HG02938 (cell line): ENCODE measurements around the gene ANKRD31.
"Not testable (repeated sequence)": the region's sequence is repeated elsewhere in the genome, so short reads cannot be mapped to it uniquely, and the experiment has no call there.

Source experiments
- ATAC-seq: cut with Tn5 transposase; IDR thresholded peaks from one replicate; pipeline ENCODE4 v1.9.1; 2021; ENCODE audit warnings: mild to moderate bottlenecking, moderate library complexity; ENCODE audit not compliant: unreplicated experiment

ANKRD31 gene

GRCh38 chr5:75226916-75227315 lies 9.8 kb downstream of the ANKRD31 start:
- ATAC-seq: no peak

- no peak for ATAC-seq
Observed at GRCh38 chr5:75225506-75225905, 11.2 kb downstream of the ANKRD31 start.

- ATAC-seq: not testable (repeated sequence)
Observed at GRCh38 chr5:75220787-75221186, 15.9 kb downstream of the ANKRD31 start.

DNA sequence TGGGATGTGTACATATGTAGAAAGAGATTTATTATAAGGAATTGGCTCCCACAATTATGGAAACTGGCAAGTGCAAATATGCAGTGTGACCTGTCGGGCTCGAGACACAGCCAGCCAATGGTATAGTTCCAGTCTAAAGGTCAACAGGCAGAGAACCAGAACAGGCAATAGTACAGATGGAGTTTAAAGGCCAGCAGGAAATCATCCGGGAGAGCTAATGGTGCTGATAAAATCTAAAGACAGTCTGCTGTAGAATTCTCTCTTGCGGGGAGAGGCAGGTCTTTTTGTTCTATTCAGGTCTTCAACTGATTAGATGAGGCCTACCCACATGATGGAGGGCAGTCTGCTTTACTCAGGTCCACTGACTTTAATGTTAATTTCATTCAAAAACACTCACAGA lies 21.8 kb downstream of the ANKRD31 start:
- ATAC-seq: no peak

DNA sequence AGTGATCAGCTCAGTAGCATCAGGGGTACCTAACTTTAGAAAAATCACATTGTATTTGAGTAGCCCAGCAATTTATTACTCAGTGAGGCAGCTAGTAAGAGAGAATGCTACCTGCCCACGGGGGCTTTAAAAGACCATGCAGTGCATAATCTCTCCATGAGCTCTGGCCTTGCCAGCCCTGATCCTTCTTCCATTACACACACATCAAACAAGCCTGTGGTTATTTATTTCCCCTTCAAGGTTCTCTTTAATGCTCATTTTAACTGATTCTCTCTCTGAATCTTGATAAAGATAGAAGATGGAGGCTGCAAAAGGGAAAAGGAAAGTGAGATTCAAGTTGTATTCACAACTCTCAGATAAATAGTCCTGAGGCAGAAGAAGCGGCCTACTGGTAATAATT lies 22.3 kb downstream of the ANKRD31 start:
- ATAC-seq: no peak

DNA sequence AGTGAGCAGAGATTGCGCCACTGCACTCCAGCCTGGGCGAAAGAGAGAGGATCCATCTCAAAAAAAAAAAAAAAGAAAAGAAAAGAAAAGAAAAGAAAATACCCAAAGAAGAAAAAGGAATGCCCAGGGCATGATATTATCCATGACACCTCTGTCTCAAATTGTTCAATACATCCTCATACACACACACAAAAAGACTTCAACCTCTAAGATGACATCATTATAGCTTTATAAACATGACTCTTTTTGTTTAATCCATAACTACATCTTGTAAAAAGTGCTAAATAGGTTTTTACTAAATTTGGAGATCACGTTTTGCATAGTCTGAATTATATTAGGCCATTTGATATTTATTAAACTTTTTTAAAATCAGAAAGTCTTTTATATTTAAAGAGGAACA lies 33.1 kb downstream of the ANKRD31 start:
- no peak for ATAC-seq

DNA sequence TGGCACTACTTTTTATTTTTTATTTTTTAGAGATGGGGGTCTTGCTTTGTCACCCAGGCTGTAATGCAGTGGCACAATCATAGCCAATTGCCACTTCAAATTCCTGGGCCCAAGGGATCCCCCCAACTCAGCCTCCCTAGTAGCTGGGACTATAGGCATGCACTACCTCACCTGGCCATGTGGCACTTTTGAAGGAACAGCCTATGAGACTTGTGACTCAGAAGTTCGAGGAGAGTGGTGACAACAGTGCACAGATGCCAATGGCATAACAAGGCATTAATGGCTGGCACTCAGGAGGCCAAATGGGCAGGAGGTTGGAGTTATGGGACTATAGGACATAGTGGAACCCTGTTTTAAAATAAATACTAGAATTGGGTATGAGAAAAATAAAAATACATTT lies 33.7 kb downstream of the ANKRD31 start:
- ATAC-seq: no peak

DNA sequence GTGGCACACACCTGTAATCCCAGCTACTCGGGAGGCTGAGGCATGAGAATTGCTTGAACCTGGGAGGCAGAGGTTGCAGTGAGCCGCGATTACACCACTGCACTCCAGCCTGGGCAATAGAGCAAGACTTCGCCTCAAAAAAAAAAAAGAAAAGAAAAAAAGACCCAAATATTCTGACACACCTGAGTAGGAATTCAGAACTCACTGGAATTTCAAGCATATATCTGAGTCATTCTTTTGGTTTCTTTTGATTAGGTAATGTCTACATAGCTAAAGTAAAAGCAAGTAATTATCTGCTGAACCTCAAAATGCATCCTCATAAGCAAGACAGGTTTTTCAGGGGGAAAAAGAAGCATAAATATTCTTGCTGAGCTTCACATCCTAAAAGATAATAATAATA lies 35.9 kb downstream of the ANKRD31 start:
- no peak for ATAC-seq

- no peak for ATAC-seq
Observed at GRCh38 chr5:75199946-75200345, 36.7 kb downstream of the ANKRD31 start.

DNA sequence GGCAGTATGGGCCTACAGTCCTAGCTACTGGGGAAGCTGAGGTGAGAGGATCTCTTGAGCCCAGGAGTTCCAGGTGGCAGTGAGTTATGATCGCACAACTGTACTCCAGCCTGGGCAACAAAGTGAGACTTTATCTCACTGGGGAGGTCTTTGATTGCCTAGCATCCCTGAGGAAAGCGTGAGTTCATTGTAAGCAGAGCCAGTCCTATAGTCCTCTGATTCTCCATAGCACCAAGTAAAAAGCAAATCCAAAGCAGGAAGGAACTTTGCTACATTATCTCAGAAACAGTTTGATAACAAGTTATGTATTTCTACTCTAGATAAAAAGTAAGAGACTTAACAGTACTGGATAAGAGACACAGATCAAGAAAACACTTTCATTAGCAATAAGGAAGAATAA lies 37.6 kb downstream of the ANKRD31 start:
- no peak for ATAC-seq

DNA sequence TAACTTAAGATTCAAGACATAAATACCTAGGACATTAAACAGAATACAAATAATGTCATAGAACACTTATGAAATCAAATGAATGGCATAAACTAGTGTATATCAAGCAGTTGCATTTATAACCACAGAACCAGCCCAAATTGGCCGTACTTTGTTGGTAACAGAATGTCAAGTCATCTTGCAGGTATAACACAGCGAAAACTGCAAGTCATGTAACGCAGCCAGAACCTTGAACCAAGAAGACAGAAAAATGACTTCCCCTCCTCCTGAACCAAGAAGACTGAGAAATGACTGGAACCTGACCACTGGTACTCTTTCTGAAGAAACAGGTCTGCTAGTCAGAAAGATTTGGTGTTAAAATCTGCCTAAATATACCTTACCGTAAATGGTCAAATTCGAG lies 38.9 kb downstream of the ANKRD31 start:
- no peak for ATAC-seq

DNA sequence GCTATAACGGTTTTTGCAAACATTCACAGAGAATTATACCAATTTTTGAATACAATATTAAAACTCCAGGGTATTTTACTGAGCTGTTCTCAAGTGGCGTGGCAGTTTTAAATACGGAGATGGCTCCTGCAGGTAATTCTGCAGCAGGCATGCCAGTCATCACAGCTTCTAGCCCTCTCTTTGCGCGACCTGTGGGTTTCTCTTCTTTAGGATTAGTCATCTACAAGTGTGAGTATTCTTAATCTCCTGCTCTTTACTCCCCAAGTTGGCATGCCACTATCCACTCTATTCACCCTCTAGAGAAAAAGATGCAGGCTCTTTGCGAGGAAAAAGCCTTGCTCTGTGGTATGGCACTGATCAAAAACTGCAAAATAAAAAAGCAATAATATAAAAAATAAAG lies 43.9 kb downstream of the ANKRD31 start:
- ATAC-seq: no peak

GRCh38 chr5:75192264-75192663 lies 44.4 kb downstream of the ANKRD31 start:
- no peak for ATAC-seq

GRCh38 chr5:75190227-75190626 lies 46.5 kb downstream of the ANKRD31 start:
- no peak for ATAC-seq

GRCh38 chr5:75189353-75189752 lies 47.3 kb downstream of the ANKRD31 start:
- ATAC-seq: no peak

DNA sequence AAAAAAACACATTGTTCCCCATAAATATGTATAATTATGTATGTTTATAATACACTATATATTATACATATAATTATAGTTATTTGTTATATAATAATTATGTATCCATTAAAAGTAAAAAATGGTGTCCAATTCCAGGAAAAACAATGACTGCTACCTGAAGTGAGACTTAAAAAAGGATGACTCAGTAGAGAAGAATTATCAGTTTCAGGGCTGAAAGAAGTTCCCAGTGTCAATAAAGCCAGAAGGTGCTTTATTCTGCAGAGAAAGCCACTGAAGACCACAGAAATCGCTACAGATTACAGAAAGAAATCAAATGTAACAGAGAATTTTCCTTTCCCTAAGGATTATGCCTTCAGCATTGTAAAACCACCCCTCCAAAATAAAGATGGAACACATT lies 50.9 kb downstream of the ANKRD31 start:
- no peak for ATAC-seq

GRCh38 chr5:75176009-75176408 lies 60.7 kb downstream of the ANKRD31 start:
- not testable (repeated sequence) for ATAC-seq

DNA sequence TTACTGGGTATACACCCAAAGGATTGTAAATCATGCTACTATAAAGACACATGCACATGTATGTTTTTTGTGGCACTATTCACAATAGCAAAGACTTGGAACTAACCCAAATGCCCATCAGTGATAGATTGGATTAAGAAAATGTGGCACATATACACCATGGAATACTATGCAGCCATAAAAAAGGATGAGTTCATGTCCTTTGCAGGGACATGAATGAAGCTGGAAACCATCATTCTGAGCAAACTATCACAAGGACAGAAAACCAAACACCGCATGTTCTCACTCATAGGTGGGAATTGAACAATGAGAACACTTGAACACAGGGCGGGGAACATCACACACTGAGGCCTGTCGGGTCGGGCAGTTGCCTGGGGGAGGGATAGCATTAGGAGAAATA lies 61.8 kb downstream of the ANKRD31 start:
- not testable (repeated sequence) for ATAC-seq

- no peak for ATAC-seq
Observed at GRCh38 chr5:75169516-75169915, 67.2 kb downstream of the ANKRD31 start.

GRCh38 chr5:75168026-75168735 lies 68.5 kb downstream of the ANKRD31 start:
- no peak for ATAC-seq

DNA sequence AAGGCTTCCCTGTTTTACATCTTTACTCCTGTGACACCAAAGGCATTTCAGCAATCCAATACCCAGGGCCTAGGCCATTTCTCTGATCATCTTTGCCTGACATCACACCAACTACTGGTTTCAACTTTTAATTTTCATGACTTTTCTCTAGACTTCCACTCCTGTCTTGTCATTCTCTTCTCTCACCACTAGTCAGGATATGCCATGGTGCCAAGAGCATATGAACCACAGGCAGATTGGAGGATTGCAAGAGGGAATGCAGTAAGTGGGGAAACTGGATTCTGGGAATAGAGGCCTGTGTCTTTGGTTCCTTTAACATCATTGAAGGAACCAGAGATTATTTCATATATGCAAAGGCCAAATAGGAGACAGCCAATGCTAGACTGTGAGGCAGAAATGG lies 69.3 kb downstream of the ANKRD31 start:
- ATAC-seq: no peak

DNA sequence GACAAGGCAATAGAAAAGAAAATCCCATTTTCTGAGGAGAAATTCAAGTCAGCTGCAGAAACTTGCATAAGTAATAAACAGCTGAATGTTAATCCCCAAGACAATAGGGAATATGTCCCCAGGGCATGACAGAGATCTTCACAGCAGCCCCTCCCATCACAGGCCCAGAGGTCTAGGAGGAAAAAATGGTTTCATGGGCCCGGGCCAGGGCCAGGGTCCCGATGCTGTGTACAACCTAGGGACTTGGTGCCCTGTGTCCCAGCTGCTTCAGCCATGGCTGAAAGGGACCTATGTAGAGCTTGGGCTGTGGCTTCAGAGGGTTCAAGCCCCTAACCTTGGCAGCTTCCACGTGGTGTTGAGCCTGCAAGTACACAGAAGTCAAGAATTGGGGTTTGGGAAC lies 75.2 kb downstream of the ANKRD31 start:
- ATAC-seq: not testable (repeated sequence)

- no peak for ATAC-seq
Observed at GRCh38 chr5:75156585-75156984, 80.1 kb downstream of the ANKRD31 start.
